HepG2 (cell line): Measurements from ENCODE around the gene AMIGO3.

Experiments used
- CTCF ChIP-seq: sonication (generic); formaldehyde crosslinking; IDR thresholded peaks from 2 replicates; pipeline ENCODE4 v1.5.0; 2020; ENCODE audit warnings: mild to moderate bottlenecking, missing genetic modification reagents, moderate library complexity
- HNRNPK ChIP-seq: fragments of 200-400 bp; formaldehyde crosslinking; IDR thresholded peaks from 2 replicates; pipeline ENCODE4 v1.6.1; 2018; ENCODE audit warnings: low read length, low read depth, moderate library complexity, mild to moderate bottlenecking; ENCODE audit not compliant: poor library complexity, severe bottlenecking
- IRF2 ChIP-seq: IDR thresholded peaks from 2 replicates; pipeline ENCODE4 v1.6.1; 2018; ENCODE audit warnings: missing genetic modification reagents, missing compliant biosample characterization
- IRF9 ChIP-seq: sonication (generic); formaldehyde crosslinking; IDR thresholded peaks from 2 replicates; pipeline ENCODE4 v1.8.0; 2022; ENCODE audit warnings: missing genetic modification reagents, mild to moderate bottlenecking, borderline replicate concordance
- NFE2L2 ChIP-seq: fragments of 150-350 bp; IDR thresholded peaks from 2 replicates; pipeline ENCODE4 v1.6.1; 2014; ENCODE audit warnings: low read length
- PRDM4 ChIP-seq: sonication (generic); formaldehyde crosslinking; IDR thresholded peaks from 2 replicates; pipeline ENCODE4 v1.9.0; 2021; ENCODE audit warnings: missing genetic modification reagents, borderline replicate concordance
- PRPF4 ChIP-seq: fragments of 200-400 bp; formaldehyde crosslinking; IDR thresholded peaks from 2 replicates; pipeline ENCODE4 v1.6.1; 2016; ENCODE audit warnings: low read length, low read depth; ENCODE audit not compliant: poor library complexity, severe bottlenecking
- REPIN1 ChIP-seq: sonication (generic); formaldehyde crosslinking; IDR thresholded peaks from 2 replicates; pipeline ENCODE4 v1.8.0; 2022; ENCODE audit warnings: missing genetic modification reagents, low read depth, mild to moderate bottlenecking, borderline replicate concordance
- SMC3 ChIP-seq: IDR thresholded peaks from 2 replicates; pipeline ENCODE4 v1.6.1; 2011; ENCODE audit warnings: low read length, improper control_type of control experiment
- TAF15 ChIP-seq: fragments of 200-400 bp; formaldehyde crosslinking; IDR thresholded peaks from one replicate; pipeline ENCODE4 v1.6.1; 2018; ENCODE audit warnings: mild to moderate bottlenecking, low read depth, low read length; ENCODE audit not compliant: poor library complexity, severe bottlenecking
- ZNF12 ChIP-seq: sonication (generic); formaldehyde crosslinking; IDR thresholded peaks from 2 replicates; pipeline ENCODE4 v1.5.0; 2020; ENCODE audit warnings: missing genetic modification reagents
- ZNF773 ChIP-seq: sonication (generic); formaldehyde crosslinking; IDR thresholded peaks from 2 replicates; pipeline ENCODE4 v1.4.0; 2020; ENCODE audit warnings: missing genetic modification reagents, borderline replicate concordance
- ZNF777 ChIP-seq: sonication (generic); formaldehyde crosslinking; IDR thresholded peaks from 2 replicates; pipeline ENCODE4 v1.4.0; 2020; ENCODE audit warnings: missing genetic modification reagents
- ZSCAN25 ChIP-seq: sonication (generic); formaldehyde crosslinking; IDR thresholded peaks from 2 replicates; pipeline ENCODE4 v1.8.0; 2022; ENCODE audit warnings: mild to moderate bottlenecking, missing genetic modification reagents

GRCh38 chr3:49699281-49699979 lies 20.1 kb downstream of the AMIGO3 start:
- TF ChIP-seq SMC3 (no peak), PRDM4 (CRISPR knock-in tag) (no peak), ZSCAN25 (no peak), REPIN1 (CRISPR knock-in tag) (no peak), ZNF12 (no peak), TAF15 (no peak), IRF9 (no peak), NFE2L2 (no peak), ZNF777 (CRISPR knock-in tag) (no peak), ZNF773 (CRISPR knock-in tag) (no peak), PRPF4 (no peak), HNRNPK (no peak), IRF2 (CRISPR knock-in tag) (no peak), CTCF (CRISPR knock-in tag) (no peak)
